ENCODE measurements around the gene KHSRP. TPM values are rescaled to one million over a fixed set of nuclear protein-coding genes. Genes with fewer than 3 reads are reported as not detected.

The KHSRP gene
- total and polyA plus RNA-seq, 2 donors (not counting 1 experiment from before 2014, with no cell fraction given) = 79.6 to 205 TPM

- ChIA-PET POLR2A (no interaction called here), CTCF (interaction anchor here (0.7 kb wide), 1 partner anchor 141 kb away, joined by 4 read pairs; no protein-coding TSS in a partner anchor)
- Histone ChIP-seq H3K4me1 (ENCODE audit: control insufficient read depth in 2 of 2, insufficient read depth in 2 of 2, low read length in 2 of 2) (no peaks in the 10 kb centered on the region), H3K27ac (ENCODE audit: low read length in 2 of 2) (no peak overlapping the region), H3K9ac (ENCODE audit: low read length) (no peak overlapping the region), H4K20me1 (ENCODE audit: control insufficient read depth, insufficient read depth, low read length, poor library complexity, severe bottlenecking) (peaks cover 8% of the 10 kb centered on the region), H2AFZ (ENCODE audit: insufficient read depth, low read depth, low read length, poor library complexity, severe bottlenecking) (no peak overlapping the region), H3K9me3 (ENCODE audit: control extremely low read depth in 1 of 3, control insufficient read depth in 2 of 3, insufficient read depth in 1 of 3, low read length in 2 of 3) (no peaks in the 10 kb centered on the region), H3K4me2 (replicated peaks; ENCODE audit: low read depth, low read length, poor library complexity, severe bottlenecking) (no peak overlapping the region), H3K4me3 (ENCODE audit: control extremely low read depth in 1 of 5, extremely low read depth in 1 of 5, insufficient read depth in 1 of 5, low read depth in 2 of 5, low read length in 4 of 5) (no peak overlapping the region), H3K36me3 (replicated peaks in 1 of 2; ENCODE audit: control extremely low read depth in 1 of 2, control insufficient read depth in 1 of 2, extremely low read depth in 1 of 2, insufficient read depth in 2 of 2, low read length in 1 of 2) (peaks cover 0 to 5% of the 10 kb centered on the region in 2 experiments), H3K79me2 (ENCODE audit: control insufficient read depth, insufficient read depth, low read length) (no peaks in the 10 kb centered on the region), H3K27me3 (replicated peaks in 1 of 4; ENCODE audit: control extremely low read depth in 1 of 4, control insufficient read depth in 3 of 4, insufficient read depth in 4 of 4, low read length in 3 of 4) (no peaks in the 10 kb centered on the region)
- DNase-seq (no peak), ATAC-seq (ENCODE audit: low read depth) (no peak)
- 100% methylated on average over 5 of the region's 6 CpGs for WGBS (ENCODE audit: insufficient coverage)
- Mint-ChIP-seq H3K4me3 (no peak overlapping the region), H3K4me1 (no peaks in the 10 kb centered on the region), H3K27me3 (no peaks in the 10 kb centered on the region), H3K9me3 (ENCODE audit: insufficient read depth) (no peaks in the 10 kb centered on the region), H3K27ac (no peak overlapping the region)
- intact Hi-C loops (cut with micrococcal nuclease) = no loop called here
- TF ChIP-seq CTCF (IDR thresholded peaks at IDR 0.05) (no peak), EZH2 (IDR thresholded peaks at IDR 0.05; ENCODE audit: borderline replicate concordance, insufficient read depth, low read depth, low read length, poor library complexity, severe bottlenecking) (no peak)
Observed at GRCh38 chr19:6409346-6409745, 15.3 kb downstream of the KHSRP start.

- Mint-ChIP-seq H3K4me3 (no peak overlapping the region), H3K4me1 (no peaks in the 10 kb centered on the region), H3K27ac (no peak overlapping the region), H3K27me3 (no peaks in the 10 kb centered on the region), H3K9me3 (ENCODE audit: insufficient read depth) (no peaks in the 10 kb centered on the region)
- intact Hi-C loops (cut with micrococcal nuclease) = no loop called here
- Histone ChIP-seq H2AFZ (ENCODE audit: insufficient read depth, low read depth, low read length, poor library complexity, severe bottlenecking) (no peak overlapping the region), H3K27me3 (replicated peaks in 1 of 4; ENCODE audit: control extremely low read depth in 1 of 4, control insufficient read depth in 3 of 4, insufficient read depth in 4 of 4, low read length in 3 of 4) (no peaks in the 10 kb centered on the region), H3K4me3 (ENCODE audit: control extremely low read depth in 1 of 5, extremely low read depth in 1 of 5, insufficient read depth in 1 of 5, low read depth in 2 of 5, low read length in 4 of 5) (no peak overlapping the region), H3K79me2 (ENCODE audit: control insufficient read depth, insufficient read depth, low read length) (no peaks in the 10 kb centered on the region), H3K36me3 (replicated peaks in 1 of 2; ENCODE audit: control extremely low read depth in 1 of 2, control insufficient read depth in 1 of 2, extremely low read depth in 1 of 2, insufficient read depth in 2 of 2, low read length in 1 of 2) (no peaks in the 10 kb centered on the region), H4K20me1 (ENCODE audit: control insufficient read depth, insufficient read depth, low read length, poor library complexity, severe bottlenecking) (no peaks in the 10 kb centered on the region), H3K9ac (ENCODE audit: low read length) (no peak overlapping the region), H3K4me2 (replicated peaks; ENCODE audit: low read depth, low read length, poor library complexity, severe bottlenecking) (no peak overlapping the region), H3K9me3 (ENCODE audit: control extremely low read depth in 1 of 3, control insufficient read depth in 2 of 3, insufficient read depth in 1 of 3, low read length in 2 of 3) (no peaks in the 10 kb centered on the region), H3K27ac (ENCODE audit: low read length in 2 of 2) (no peak overlapping the region), H3K4me1 (ENCODE audit: control insufficient read depth in 2 of 2, insufficient read depth in 2 of 2, low read length in 2 of 2) (no peaks in the 10 kb centered on the region)
- 67% methylated on average over 1 of the region's 5 CpGs for WGBS (ENCODE audit: insufficient coverage)
- POLR2A ChIA-PET = no interaction called here
- CTCF ChIA-PET = no interaction called here
- DNase-seq = no peak
- TF ChIP-seq EZH2 (IDR thresholded peaks at IDR 0.05; ENCODE audit: borderline replicate concordance, insufficient read depth, low read depth, low read length, poor library complexity, severe bottlenecking) (no peak), CTCF (IDR thresholded peaks at IDR 0.05) (no peak)
- no peak for ATAC-seq (ENCODE audit: low read depth)
Observed at GRCh38 chr19:6406401-6406800, 18.2 kb downstream of the KHSRP start.
